Urothelium cell line (cell line): ENCODE measurements around the gene ARHGAP18.

Source experiments
- DNase-seq: peaks from one replicate; pipeline ENCODE4 v3.0.0; 2011; ENCODE audit warnings: low spot score, mixed read lengths
- FAIRE-seq: peaks from 2 replicates; lab custom pipeline; 2011; peaks lifted over from hg19 to GRCh38; lab: Jason Lieb, UNC

ARHGAP18 gene, protein sequence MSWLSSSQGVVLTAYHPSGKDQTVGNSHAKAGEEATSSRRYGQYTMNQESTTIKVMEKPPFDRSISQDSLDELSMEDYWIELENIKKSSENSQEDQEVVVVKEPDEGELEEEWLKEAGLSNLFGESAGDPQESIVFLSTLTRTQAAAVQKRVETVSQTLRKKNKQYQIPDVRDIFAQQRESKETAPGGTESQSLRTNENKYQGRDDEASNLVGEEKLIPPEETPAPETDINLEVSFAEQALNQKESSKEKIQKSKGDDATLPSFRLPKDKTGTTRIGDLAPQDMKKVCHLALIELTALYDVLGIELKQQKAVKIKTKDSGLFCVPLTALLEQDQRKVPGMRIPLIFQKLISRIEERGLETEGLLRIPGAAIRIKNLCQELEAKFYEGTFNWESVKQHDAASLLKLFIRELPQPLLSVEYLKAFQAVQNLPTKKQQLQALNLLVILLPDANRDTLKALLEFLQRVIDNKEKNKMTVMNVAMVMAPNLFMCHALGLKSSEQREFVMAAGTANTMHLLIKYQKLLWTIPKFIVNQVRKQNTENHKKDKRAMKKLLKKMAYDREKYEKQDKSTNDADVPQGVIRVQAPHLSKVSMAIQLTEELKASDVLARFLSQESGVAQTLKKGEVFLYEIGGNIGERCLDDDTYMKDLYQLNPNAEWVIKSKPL

GRCh38 chr6:129709769-129710449 lies at the start of gene ARHGAP18:
TSS of gene ARHGAP18 (minus strand) at chr6:129710177. CDS start at chr6:129710136, 41 bp downstream.
- FAIRE-seq, result peak; percentile 78
- DNase-seq, result peak; percentile 90

DNA sequence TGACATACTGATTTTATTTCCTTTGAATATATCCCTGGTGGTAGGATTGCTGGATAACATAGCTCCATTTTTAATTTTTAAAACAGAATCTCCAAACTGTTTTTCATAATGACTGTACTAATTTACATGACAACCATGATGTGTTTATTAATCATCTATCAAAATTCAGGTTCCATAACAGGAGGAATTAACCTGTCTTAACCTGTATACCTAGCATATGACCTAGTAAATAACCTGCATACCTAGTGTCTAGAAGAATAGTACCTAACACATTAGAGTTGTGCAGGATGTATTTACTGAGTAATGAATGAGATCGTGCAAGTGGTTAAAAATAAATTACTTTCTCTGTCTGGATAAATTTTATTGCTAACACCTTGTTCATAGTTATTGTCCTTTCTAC lies 45.8 kb upstream of the ARHGAP18 start:
- DNase-seq (no peak), FAIRE-seq (no peak)

DNA sequence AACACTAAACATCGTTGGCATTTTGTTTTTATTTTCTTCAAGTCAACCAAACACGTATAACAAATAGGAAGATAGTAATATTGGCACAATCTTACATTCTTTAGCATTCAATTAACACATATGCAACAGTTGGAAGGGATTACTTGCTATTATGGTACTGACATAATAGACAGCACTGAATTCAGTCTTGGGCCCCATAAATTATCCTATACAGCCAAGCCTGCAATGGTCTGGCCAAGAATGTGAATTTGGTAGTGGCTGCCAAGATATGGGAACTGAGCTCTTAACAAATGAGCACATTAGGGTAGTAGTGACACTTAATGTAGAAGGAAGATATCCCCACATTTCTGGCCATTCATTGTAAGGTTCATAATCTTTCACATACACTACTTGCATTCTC lies 44.8 kb upstream of the ARHGAP18 start:
- DNase-seq (no peak), FAIRE-seq (no peak)

GRCh38 chr6:129753422-129753821 lies 43.4 kb upstream of the ARHGAP18 start:
- DNase-seq, result no peak
- no peak for FAIRE-seq

- FAIRE-seq (no peak), DNase-seq (no peak)
Measured at GRCh38 chr6:129751384-129751783, 41.4 kb upstream of the ARHGAP18 start.

DNA sequence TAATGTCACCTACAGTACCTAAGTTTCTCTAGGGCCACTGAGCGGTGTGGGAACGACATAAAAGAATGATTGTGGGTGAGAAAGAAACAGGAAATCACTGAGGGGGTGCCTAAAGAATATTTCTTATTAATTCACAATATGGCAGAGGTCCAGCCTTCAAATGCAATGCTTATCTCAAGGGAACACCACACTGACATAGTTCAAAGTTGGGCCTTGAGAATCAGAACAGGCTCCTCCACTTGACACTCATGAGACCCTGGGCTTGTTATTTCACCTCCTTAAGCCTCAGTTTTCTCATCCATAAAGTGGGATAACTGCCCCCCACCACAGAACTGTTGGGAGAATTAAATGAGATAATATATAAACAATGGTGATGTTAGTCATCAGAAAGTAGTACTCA lies 40.4 kb upstream of the ARHGAP18 start:
- no peak for FAIRE-seq
- DNase-seq, result no peak

DNA sequence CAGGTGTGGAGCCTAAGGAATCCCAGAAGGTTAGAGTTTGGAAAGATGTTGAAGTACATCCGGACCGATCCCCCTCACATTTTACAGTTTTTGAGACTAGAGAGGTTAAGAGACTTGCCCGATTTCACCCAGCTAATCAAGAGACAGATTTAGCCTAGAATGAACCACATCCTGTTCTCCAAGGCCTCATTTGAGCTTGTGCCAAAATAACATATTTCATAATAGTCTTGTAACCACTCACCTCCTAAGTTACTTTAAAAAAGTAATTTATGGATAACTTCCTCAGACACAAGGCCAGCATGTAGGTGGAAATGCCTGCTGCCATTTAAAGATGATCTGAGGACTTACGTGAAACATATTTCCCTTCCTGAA lies 39.8 kb upstream of the ARHGAP18 start:
- no peak for FAIRE-seq

GRCh38 chr6:129748901-129749748 lies 39.1 kb upstream of the ARHGAP18 start:
- no peak for FAIRE-seq
- peak; percentile 21 for DNase-seq

More for the DNA sequence above, 39.8 kb upstream of the ARHGAP18 start:
- peak; percentile 32 for DNase-seq

DNA sequence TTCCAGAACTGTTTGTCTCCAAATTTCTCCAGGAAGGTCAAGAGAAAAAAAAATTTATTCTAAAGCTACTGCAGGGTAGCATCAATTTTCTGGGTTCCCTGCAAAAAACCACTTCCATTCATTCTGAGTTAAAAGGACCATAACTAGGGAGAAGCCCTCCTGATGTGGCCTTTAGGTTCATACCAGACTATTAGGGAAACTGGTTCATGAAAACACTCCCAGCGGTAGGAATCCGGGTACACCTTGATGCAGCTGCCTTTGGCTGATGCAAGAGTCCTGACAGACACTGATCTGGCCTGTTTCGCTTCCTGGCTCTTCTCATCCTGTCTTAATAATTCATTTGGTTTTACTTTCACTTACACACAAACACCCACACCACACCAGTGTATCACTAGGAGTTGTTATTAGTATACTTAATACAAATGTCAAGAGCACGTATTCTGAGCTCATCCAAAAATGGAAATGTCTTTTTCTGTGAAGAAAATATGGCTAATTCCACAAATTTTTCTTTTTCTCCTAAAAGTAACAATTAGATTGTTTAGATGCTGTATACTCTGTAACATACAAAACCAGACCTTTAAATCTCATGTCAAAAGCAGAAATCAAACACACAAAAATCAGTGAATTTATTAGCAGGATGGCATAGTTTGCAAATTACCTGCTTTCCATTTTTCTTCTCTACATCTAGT lies 38.4 kb upstream of the ARHGAP18 start:
- DNase-seq (peak; percentile 55), FAIRE-seq (no peak)

- DNase-seq (no peak), FAIRE-seq (no peak)
Measured at GRCh38 chr6:129747588-129748112, 37.7 kb upstream of the ARHGAP18 start.

DNA sequence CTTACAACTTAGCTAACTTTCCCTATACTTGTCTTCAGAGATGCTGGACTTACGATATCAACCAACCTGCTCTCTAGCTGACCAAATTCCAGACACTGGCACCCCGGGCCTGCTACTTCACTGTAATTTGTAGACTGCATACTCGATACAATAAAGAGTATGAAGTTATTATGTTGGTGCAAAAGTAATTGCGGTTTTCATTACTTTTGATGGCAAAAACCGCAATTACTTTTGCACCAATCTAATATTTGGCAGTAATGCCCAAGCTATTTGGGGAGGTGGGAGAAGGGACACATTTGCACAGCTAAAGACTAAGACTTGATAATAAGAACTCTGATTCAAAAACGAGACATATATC lies 34.9 kb upstream of the ARHGAP18 start:
- FAIRE-seq (no peak), DNase-seq (no peak)

DNA sequence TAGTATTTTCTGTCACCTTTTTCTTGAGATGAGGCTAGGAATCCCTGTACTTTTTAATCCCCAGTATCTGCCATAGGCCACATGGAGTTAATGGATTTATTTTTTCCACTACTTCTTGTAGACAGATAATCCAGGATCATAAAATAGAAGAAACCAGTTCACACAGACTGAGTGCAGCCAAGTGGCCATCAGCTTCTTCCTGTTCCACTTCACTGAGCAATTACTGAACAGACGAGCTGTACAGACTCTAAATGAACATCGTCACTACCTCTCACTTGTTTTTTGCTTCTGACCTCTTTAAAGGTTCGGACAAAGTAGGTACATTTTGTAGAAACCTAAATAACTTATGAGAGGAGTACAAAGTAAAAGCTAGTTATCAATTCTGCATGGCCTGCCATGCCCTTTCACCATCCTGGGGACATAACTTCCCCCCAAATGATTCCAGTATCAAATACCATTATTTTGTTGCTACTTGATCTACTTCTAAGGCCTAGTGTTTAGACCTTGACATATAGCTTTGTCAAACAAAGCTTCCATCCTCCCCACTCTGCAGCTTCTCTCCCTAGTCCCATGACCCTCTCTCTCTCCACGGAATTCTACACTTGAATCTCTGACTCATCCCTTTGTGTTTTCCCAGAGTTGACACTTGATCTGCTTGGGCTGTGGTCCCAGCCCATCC lies 34.4 kb upstream of the ARHGAP18 start:
- FAIRE-seq (no peak), DNase-seq (peak; percentile 69)

- DNase-seq, result no peak
- FAIRE-seq, result no peak
Measured at GRCh38 chr6:129740013-129740412, 30.0 kb upstream of the ARHGAP18 start.

GRCh38 chr6:129736105-129736504 lies 26.1 kb upstream of the ARHGAP18 start:
- DNase-seq (no peak), FAIRE-seq (no peak)

GRCh38 chr6:129733290-129733689 lies 23.3 kb upstream of the ARHGAP18 start:
- no peak for FAIRE-seq
- DNase-seq, result no peak

- DNase-seq (no peak), FAIRE-seq (no peak)
Measured at GRCh38 chr6:129732542-129732941, 22.6 kb upstream of the ARHGAP18 start.

GRCh38 chr6:129732034-129732433 lies 22.1 kb upstream of the ARHGAP18 start:
- FAIRE-seq, result peak; percentile 5
- DNase-seq, result no peak

DNA sequence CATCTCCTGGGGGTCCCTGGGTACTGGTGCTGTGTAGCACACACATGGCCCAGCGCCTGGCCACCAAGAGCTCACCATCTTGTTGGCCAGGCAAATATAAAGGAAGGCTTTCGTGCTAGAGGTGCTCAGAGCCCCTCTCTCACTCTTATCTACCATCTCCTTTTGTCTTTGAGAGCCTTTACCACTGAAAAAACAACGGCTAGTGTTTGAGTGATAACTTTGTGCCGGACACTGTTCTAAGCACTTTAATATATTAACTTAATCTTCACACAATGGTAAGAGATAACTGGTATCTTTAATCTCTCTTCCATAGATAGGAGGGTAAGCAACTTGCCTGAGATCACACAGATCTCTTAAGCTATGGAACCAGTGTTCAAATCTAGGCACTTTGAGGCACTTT lies 21.5 kb upstream of the ARHGAP18 start:
- DNase-seq, result no peak
- no peak for FAIRE-seq

DNA sequence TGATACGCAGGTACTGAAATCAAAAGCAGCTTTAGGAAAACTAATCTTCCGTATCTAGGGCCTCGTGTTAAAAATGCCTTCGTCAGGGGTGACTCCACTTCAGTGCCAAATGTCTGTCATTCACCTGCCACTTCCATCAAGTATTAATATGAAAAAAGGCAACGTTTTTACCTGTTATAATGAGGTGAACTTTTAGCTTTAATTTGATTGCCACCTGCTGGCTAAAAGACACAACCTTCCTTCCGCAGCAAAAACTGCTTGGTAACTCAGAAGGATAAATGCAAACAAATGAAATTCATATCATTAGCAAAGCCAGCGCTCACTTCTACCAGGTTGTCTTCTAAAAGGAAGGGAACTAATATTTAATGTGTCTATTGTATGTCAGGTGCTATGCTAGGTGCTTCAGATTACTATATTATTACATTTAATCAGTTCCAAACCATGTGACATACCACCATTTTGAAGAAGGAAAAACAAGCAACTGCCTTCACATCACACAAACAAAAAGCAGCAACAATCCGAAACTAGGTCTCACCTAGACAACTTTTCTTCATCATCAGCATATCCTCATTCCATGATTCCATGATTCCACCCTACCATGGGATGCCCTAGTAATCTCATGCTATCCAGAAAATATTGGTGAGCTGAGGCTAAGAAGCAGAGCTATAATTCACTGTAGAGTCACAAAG lies 20.6 kb upstream of the ARHGAP18 start:
- no peak for FAIRE-seq

More for the DNA sequence above, 20.6 kb upstream of the ARHGAP18 start:
- no peak for DNase-seq
